IPS DF 6.9 (cell line): Measurements from ENCODE around the gene TANGO6.

Experiments
- DNase-seq: peaks from one replicate; pipeline ENCODE4 v3.0.0-alpha.2; 2013; ENCODE audit warnings: low read depth, low spot score
- H3K27ac ChIP-seq: one replicate; pipeline ENCODE4 v1.5.1; 2013; ENCODE audit warnings: low read length, control low read depth
- H3K27me3 ChIP-seq: 2 replicates; pipeline ENCODE4 v1.6.1; 2013; ENCODE audit warnings: mild to moderate bottlenecking, low read length; ENCODE audit not compliant: control insufficient read depth, insufficient read depth
- H3K36me3 ChIP-seq: 2 replicates; pipeline ENCODE4 v1.6.1; 2013; ENCODE audit warnings: low read length; ENCODE audit not compliant: control insufficient read depth, insufficient read depth
- H3K4me1 ChIP-seq: 2 replicates; pipeline ENCODE4 v1.6.1; 2013; ENCODE audit warnings: low read length; ENCODE audit not compliant: control insufficient read depth, insufficient read depth
- H3K4me3 ChIP-seq: 2 replicates; pipeline ENCODE4 v1.5.1; 2013; ENCODE audit warnings: mild to moderate bottlenecking, low read length
- H3K9me3 ChIP-seq: 2 replicates; pipeline ENCODE4 v1.6.1; 2013; ENCODE audit warnings: low read length, inconsistent platforms; ENCODE audit not compliant: control insufficient read depth, insufficient read depth
- WGBS: extraction: QIAGEN DNeasy Blood & Tissue Kit; methylation state at CpG from one replicate; pipeline ENCODE4 v1.1.7; 2013; ENCODE audit warnings: mixed read lengths, missing lambda C conversion rate; ENCODE audit not compliant: insufficient read length, insufficient coverage; 5-methylcytosine and 5-hydroxymethylcytosine counted together

Gene TANGO6

GRCh38 chr16:68860978-68861892 is 17.9 kb downstream of the TANGO6 start:
- Histone ChIP-seq H3K27me3 (no peaks in the 10 kb centered on the region), H3K9me3 (no peaks in the 10 kb centered on the region), H3K36me3 (no peaks in the 10 kb centered on the region), H3K27ac (no peak overlapping the region), H3K4me1 (no peaks in the 10 kb centered on the region), H3K4me3 (no peak overlapping the region)
- no CpG with 5 or more reads among the region's 15 CpGs for WGBS
- DNase-seq: no peak

DNA sequence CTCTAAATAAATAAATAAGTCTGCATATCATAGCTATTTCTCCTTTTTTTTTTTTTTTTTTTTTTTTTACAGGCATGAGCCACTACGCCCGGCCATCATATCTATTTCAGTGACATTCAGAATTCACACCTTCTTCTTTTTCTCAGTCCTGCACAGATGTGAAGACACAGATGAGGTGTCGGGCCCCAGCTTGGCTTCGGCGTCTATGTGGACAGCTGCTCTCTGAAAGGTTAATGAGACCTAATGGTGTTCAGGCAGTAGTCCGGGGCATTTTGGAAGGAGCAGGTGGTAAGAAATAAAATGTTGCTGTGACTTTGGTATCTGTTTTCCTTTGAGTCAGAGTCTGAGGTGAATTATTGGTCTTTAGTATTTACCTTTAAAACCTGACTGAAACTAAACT is 23.6 kb downstream of the TANGO6 start:
- DNase-seq: no peak

DNA sequence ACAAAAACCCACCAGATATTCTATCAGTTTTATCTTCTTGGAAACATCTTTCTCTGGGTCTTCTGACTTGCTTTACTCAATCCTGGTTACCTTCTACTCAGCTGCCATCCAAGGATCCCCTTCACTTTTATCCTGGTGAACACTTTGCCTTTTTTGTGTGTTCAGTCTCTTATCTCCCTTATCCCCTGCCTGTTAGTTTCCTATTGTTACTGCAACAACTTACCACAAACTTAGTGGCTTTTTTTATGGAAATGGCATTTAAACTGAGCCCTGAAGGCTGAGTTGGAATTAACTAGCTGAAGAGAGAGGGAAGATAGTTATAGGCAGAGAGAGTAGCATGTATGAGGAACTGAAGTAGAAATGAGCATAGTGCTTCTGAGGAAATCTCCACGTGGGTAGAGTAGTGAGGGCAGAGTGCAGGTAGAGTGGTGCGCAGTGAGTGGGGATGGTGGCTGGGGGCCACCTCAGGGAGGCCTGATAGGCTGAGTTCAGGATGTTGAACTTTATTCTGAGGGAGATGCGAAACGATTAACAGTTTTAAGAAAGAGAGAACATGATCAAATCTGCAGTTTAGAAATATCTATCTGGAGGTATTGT is 26.3 kb downstream of the TANGO6 start:
- no peak for DNase-seq
- WGBS: no CpG with 5 or more reads among the region's 4 CpGs
- Histone ChIP-seq H3K27ac (no peak overlapping the region), H3K9me3 (no peaks in the 10 kb centered on the region), H3K4me1 (no peaks in the 10 kb centered on the region), H3K27me3 (no peaks in the 10 kb centered on the region), H3K36me3 (no peaks in the 10 kb centered on the region), H3K4me3 (no peak overlapping the region)

More for the DNA sequence above, 23.6 kb downstream of the TANGO6 start:
- H3K9me3 ChIP-seq: no peaks in the 10 kb centered on the region
- H3K27ac ChIP-seq: no peak overlapping the region
- no peaks in the 10 kb centered on the region for H3K4me1 ChIP-seq
- H3K27me3 ChIP-seq: no peaks in the 10 kb centered on the region
- WGBS: no CpG with 5 or more reads among the region's 6 CpGs
- H3K4me3 ChIP-seq: no peak overlapping the region
- no peaks in the 10 kb centered on the region for H3K36me3 ChIP-seq

DNA sequence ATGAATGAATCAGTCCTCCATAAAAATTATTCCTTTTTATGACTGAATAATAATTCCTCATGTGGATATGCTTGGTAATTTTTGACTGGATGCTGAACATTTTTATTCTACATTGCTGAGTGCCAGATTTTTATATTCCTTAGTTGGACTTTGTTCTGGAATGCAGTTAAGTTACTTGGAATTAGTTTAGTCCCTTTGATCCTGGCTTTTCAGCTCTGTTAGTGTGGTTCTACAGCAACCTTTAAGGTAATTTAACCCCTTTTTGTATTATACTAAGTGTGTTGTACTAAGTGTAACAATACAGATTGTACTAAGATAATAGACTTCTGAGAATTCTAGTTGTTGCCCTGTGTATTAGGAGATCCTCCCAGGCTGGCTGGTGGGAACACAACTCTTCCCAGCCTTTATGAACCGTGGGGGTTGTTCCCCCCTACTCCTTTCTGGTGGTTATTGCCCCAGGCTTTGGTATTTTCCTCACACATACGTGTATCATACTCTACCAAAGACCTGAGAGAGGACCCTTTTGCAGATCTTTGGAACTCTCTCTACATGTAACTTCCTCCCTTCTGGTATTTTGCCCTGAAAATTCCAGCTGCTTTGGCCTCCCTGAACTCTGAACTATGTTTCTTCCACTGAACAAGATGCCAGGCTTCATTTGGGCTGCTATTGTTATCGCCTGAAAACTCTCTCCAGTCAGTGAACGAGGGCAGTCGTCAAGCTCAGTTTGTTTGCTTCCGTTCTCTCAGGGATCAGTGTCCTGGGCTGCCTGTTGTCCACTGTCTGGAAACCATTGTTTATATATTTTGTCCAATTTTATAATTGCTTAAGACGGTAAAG is 30.5 kb downstream of the TANGO6 start:
- Histone ChIP-seq H3K27me3 (no peaks in the 10 kb centered on the region), H3K27ac (no peak overlapping the region), H3K36me3 (no peaks in the 10 kb centered on the region), H3K4me1 (no peaks in the 10 kb centered on the region), H3K4me3 (no peak overlapping the region), H3K9me3 (no peaks in the 10 kb centered on the region)
- WGBS: no CpG with 5 or more reads among the region's 7 CpGs
- no peak for DNase-seq

DNA sequence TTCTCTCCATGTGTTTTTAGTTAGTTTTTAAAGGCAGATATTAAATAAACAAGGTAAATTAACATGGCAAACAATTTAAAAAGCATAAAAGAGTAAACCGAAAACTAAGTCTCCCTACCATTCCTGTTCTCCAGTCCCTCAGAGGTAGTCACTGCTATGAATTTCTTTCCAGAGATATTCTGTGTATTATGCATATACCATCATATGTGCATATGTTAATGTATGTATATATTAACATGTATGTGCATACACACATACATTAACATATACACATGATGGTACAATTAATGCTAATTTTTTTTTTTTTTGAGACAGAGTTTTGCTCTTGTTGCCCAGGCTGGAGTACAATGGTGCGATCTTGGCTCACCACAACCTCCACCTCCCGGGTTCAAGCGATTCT is 32.5 kb downstream of the TANGO6 start:
- Histone ChIP-seq H3K9me3 (no peaks in the 10 kb centered on the region), H3K4me1 (no peaks in the 10 kb centered on the region), H3K4me3 (no peak overlapping the region), H3K27me3 (no peaks in the 10 kb centered on the region), H3K27ac (no peak overlapping the region), H3K36me3 (no peaks in the 10 kb centered on the region)
- no CpG with 5 or more reads among the region's 4 CpGs for WGBS
- DNase-seq: no peak

DNA sequence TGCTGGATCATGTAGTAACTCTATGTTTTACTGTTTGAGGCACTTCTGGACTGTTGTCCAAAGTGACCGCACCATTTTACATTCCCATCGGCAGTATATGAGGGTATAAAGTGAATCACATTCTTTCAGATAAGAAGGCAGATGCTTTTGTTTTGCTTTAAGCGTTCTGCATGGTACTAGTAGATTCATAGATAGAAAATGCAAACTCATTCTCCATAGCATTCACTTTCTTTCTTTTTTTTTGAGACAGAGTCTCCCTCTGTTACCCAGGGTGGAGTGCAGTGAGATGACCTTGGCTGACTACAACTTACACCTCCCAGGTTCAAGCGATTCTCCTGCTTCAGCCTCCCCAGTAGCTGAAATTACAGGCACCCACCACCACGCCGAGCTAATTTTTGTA is 40.4 kb downstream of the TANGO6 start:
- Histone ChIP-seq H3K27ac (no peak overlapping the region), H3K36me3 (no peaks in the 10 kb centered on the region), H3K4me3 (no peak overlapping the region), H3K4me1 (no peaks in the 10 kb centered on the region), H3K27me3 (no peaks in the 10 kb centered on the region), H3K9me3 (no peaks in the 10 kb centered on the region)
- DNase-seq: no peak
- WGBS: no CpG with 5 or more reads among the region's 6 CpGs

DNA sequence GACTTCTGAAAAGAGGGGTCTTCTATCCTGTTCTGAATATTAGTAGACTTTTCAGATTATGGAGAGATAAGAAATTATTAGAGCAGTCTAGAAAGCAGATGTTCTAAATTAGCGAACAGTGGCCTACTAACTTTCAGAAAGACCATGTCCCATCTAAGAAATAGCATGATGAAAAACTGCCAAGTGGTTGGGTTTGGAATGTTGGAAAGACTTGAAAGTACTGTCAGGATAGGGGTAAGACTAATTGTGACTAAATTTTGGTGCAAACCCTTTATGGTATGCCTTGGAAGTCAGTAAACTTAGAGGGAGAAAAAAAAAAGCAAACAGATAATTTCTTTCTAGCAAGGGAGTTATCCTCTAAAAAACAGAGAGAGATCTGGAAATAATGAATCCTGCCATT is 41.1 kb downstream of the TANGO6 start:
- H3K27me3 ChIP-seq: no peaks in the 10 kb centered on the region
- no CpG with 5 or more reads among the region's 1 CpG for WGBS
- DNase-seq: no peak
- H3K27ac ChIP-seq: no peak overlapping the region
- no peaks in the 10 kb centered on the region for H3K9me3 ChIP-seq
- H3K4me3 ChIP-seq: no peak overlapping the region
- H3K36me3 ChIP-seq: no peaks in the 10 kb centered on the region
- H3K4me1 ChIP-seq: no peaks in the 10 kb centered on the region

DNA sequence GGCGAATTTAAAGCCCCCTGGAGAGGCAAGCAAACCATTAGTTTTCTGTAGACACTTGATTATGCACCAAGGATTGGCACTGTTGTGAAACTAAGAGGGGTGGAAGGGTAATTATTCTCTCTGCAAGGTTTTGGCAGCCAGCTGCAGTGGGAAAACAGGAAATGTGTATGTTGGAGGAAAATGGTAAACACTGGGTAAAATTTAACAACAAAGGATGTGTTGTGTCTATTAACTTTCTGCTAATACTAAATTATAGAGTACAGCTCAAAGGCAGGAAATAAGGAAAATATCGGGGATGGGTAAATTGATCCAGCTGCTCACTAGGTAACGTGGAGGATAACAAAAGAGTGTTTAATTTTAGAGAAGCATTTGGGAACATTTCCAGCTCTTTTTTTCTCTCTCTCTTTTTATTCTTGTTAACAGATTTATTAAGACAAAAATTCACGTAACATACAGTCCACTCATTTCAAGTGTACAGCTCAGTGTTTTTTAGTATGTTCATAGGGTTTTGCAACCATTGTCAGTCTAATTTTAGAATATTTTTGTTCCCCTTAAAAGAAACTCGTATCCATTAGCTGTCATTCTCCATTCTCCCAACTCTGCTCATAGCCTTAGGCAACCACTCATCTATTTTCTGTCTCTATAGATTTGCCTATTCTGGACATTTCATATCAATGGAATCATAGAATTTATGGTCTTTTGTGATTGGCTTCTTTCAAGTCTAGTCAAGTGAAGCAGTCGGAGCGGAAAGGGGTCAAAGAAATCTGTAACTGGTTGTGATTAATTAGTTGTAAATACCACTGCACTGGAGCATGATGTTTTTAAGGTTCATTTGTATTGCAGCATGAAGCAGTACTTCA is 41.8 kb downstream of the TANGO6 start:
- H3K4me1 ChIP-seq: no peaks in the 10 kb centered on the region
- no peaks in the 10 kb centered on the region for H3K36me3 ChIP-seq
- H3K27ac ChIP-seq: no peak overlapping the region
- no CpG with 5 or more reads among the region's 7 CpGs for WGBS
- H3K27me3 ChIP-seq: no peaks in the 10 kb centered on the region
- DNase-seq: no peak
- no peak overlapping the region for H3K4me3 ChIP-seq
- H3K9me3 ChIP-seq: no peaks in the 10 kb centered on the region

DNA sequence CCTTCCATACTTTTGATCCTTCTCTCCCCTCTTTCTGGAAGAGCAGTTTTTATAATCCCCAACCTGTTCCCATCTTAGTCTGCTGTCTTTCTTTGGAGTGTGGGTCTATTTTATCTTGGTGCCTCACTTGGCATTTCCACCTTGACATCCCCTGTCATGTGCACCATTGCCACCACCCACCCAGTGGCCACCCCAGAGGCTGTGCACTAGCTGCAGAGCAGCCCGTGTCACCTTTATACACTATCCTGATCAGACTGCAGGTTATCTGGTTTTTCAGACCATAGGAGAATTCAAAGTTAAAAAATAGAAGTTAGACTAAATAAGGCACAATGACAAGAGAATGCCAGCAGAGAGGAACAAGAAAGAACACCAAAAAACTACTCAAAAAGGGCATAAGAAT is 43.8 kb downstream of the TANGO6 start:
- no peaks in the 10 kb centered on the region for H3K9me3 ChIP-seq
- H3K36me3 ChIP-seq: no peaks in the 10 kb centered on the region
- H3K4me3 ChIP-seq: no peak overlapping the region
- H3K27me3 ChIP-seq: no peaks in the 10 kb centered on the region
- no peak for DNase-seq
- H3K4me1 ChIP-seq: no peaks in the 10 kb centered on the region
- H3K27ac ChIP-seq: no peak overlapping the region
- no CpG with 5 or more reads among the region's 1 CpG for WGBS
